ENCODE results near the gene CTNND1. TPM values are rescaled to one million over a fixed set of nuclear protein-coding genes. Genes with fewer than 3 reads are reported as not detected.

Gene CTNND1
- total and polyA plus RNA-seq, 2 of the 4 experiments (the other 2 are of a cell fraction), result 88.5 to 229 TPM

DNA sequence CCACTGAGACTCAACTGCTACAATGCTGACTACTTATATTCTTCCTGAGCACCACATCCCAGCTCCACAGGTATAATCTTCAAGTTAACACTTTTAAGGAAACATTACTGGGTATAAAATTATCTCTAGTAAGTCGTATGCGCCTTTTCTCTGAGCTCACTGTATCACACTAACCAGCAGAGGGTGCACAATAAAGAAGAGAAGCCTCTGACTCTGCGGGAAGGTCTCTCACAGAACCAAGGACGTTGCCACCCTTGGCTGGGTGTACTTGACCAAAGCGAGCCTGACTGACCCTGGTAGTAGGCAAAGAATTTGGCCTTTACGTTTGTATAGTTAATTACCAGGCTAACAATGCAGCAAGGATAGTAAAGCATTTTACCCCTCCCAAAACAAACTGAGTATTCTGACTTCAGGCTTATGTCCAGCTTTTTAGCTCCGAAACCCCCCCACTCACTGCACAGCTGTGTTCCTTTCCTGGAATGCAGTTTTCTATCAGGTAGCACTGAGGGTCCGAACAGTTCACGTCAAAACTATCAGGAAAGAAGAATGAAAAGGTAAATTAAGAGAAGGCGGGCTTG is 9.8 kb upstream of the CTNND1 start, which contains the start of gene BTBD18:
Gene BTBD18, minus strand, starts transcription at position 144 of the 578 bp plus-strand sequence. CDS start 631 bp downstream, outside the sequence.
- Histone ChIP-seq H3K27me3 (ENCODE audit: control insufficient read depth, insufficient read depth, low read length) (no peaks in the 10 kb centered on the region), H3K56ac (ENCODE audit: extremely low read depth, insufficient read depth, low read length) (no peak within 1 kb of the TSS), H4K91ac (ENCODE audit: insufficient read depth, low read depth, low read length) (no peak within 1 kb of the TSS), H2AFZ (replicated peaks; ENCODE audit: low read length, poor library complexity) (no peak within 1 kb of the TSS), H2AK5ac (ENCODE audit: low read depth, low read length) (no peak within 1 kb of the TSS), H2BK120ac (ENCODE audit: low read depth, low read length) (no peak within 1 kb of the TSS), H3K4me1 (ENCODE audit: control insufficient read depth, insufficient read depth, low read length) (no peaks in the 10 kb centered on the region), H4K8ac (ENCODE audit: low read depth in 2 of 2, low read length in 2 of 2) (no peak within 1 kb of the TSS), H3K9me1 (ENCODE audit: insufficient read depth, low read length) (no peaks in the 10 kb centered on the region), H3K4me3 (ENCODE audit: insufficient read depth, low read depth, low read length) (no peak within 1 kb of the TSS), H4K20me1 (ENCODE audit: insufficient read depth, low read length) (no peaks in the 10 kb centered on the region), H2BK20ac (ENCODE audit: low read depth, low read length) (no peak within 1 kb of the TSS), H3K36me3 (ENCODE audit: control insufficient read depth, insufficient read depth, low read length) (no peaks in the 10 kb centered on the region), H3K4me2 (ENCODE audit: low read depth, low read length) (no peak within 1 kb of the TSS), H2BK5ac (ENCODE audit: low read depth, low read length, poor library complexity, severe bottlenecking) (no peak within 1 kb of the TSS), H2BK15ac (ENCODE audit: low read depth, low read length) (no peak within 1 kb of the TSS), H4K5ac (ENCODE audit: low read depth, low read length) (no peak within 1 kb of the TSS), H3K18ac (ENCODE audit: low read depth, low read length) (no peak within 1 kb of the TSS), H3K9ac (ENCODE audit: low read depth, low read length) (no peak within 1 kb of the TSS), H3K9me3 (ENCODE audit: control insufficient read depth, insufficient read depth, low read length) (no peaks in the 10 kb centered on the region), H3K79me1 (ENCODE audit: low read depth in 1 of 2, low read length in 2 of 2) (no peaks in the 10 kb centered on the region), H3K4ac (ENCODE audit: low read depth, low read length) (no peak within 1 kb of the TSS), H3K27ac (ENCODE audit: insufficient read depth, low read length) (no peak within 1 kb of the TSS), H3K23ac (ENCODE audit: low read depth, low read length) (no peak within 1 kb of the TSS), H3K14ac (replicated peaks; ENCODE audit: low read depth, low read length) (no peak within 1 kb of the TSS), H2AK9ac (replicated peaks; ENCODE audit: low read depth, low read length, poor library complexity) (no peak within 1 kb of the TSS)
- TF ChIP-seq SMC3 (IDR thresholded peaks at IDR 0.05; ENCODE audit: low read depth, low read length), result peak; percentile 70
- TF ChIP-seq CHD1 (IDR thresholded peaks at IDR 0.05; ENCODE audit: low read depth, low read length), result no peak
- TF ChIP-seq RAD21 (IDR thresholded peaks at IDR 0.05; ENCODE audit: low read length), result peak; percentile 64
- TF ChIP-seq, protein P1, sequence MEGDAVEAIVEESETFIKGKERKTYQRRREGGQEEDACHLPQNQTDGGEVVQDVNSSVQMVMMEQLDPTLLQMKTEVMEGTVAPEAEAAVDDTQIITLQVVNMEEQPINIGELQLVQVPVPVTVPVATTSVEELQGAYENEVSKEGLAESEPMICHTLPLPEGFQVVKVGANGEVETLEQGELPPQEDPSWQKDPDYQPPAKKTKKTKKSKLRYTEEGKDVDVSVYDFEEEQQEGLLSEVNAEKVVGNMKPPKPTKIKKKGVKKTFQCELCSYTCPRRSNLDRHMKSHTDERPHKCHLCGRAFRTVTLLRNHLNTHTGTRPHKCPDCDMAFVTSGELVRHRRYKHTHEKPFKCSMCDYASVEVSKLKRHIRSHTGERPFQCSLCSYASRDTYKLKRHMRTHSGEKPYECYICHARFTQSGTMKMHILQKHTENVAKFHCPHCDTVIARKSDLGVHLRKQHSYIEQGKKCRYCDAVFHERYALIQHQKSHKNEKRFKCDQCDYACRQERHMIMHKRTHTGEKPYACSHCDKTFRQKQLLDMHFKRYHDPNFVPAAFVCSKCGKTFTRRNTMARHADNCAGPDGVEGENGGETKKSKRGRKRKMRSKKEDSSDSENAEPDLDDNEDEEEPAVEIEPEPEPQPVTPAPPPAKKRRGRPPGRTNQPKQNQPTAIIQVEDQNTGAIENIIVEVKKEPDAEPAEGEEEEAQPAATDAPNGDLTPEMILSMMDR (conservative IDR thresholded peaks at IDR 0.05; ENCODE audit: low read depth, low read length), result peak; percentile 58
- in situ Hi-C loops (cut with MboI; ENCODE audit: low sequenced_read_pairs), result no loop called here
- intact Hi-C loops (cut with micrococcal nuclease), result no loop called here
- ATAC-seq (ENCODE audit: low read depth) (peak; percentile 93), DNase-seq (peak; percentile 58)
- BruUV-seq (replicated peaks), result no TSS peak
- ChIA-PET POLR2A (ENCODE audit: unreplicated experiment) (interaction anchor here (1.0 kb wide), 1 partner anchor 9 kb away, joined by 3 read pairs; the partner anchor contains the start of gene CTNND1), CTCF (interaction anchor here (0.6 to 1.0 kb wide), 4 partner anchors 10 to 772 kb away, joined by 3 to 7 read pairs (median 4); partner anchors contain the start of gene CTNND1)
- dilution Hi-C loops (cut with HindIII; ENCODE audit: low sequenced_read_pairs, unreplicated experiment), result no loop called here
- no CpG with 5 or more reads among the region's 10 CpGs for WGBS, 2 experiments (ENCODE audit: extremely low coverage in 2 of 2, insufficient read length in 1 of 2)

All from IMR-90 (cell line).